HepG2 (cell line): ENCODE measurements around the gene INO80B. TPM values are rescaled to one million over a fixed set of nuclear protein-coding genes. Genes with fewer than 3 reads are reported as not detected.

Experiments used
- CHCHD3 ChIP-seq: sonication (generic); formaldehyde crosslinking; IDR thresholded peaks from 2 replicates; pipeline ENCODE4 v1.8.0; 2022; ENCODE audit warnings: mild to moderate bottlenecking, missing genetic modification reagents, moderate library complexity
- EHMT2 ChIP-seq: fragments of 200-600 bp; sonication (generic); IDR thresholded peaks from 2 replicates; pipeline ENCODE4 v1.7.0; 2017; ENCODE audit warnings: antibody characterized with exemption, low read depth, low read length, borderline replicate concordance
- HMGXB4 ChIP-seq, 2 experiments: sonication (generic) in 1 of 2; formaldehyde crosslinking in 1 of 2; IDR thresholded peaks; 2 replicates each; pipeline versions ENCODE4 v1.4.0 to v1.6.1; 2018 to 2020; ENCODE audit warnings: missing genetic modification reagents in 2 of 2, borderline replicate concordance in 1 of 2, low read depth in 1 of 2, mild to moderate bottlenecking in 1 of 2, missing biosample characterization in 1 of 2
- HOXA7 ChIP-seq: sonication (generic); formaldehyde crosslinking; IDR thresholded peaks from 2 replicates; pipeline ENCODE4 v1.8.1; 2022; ENCODE audit warnings: mild to moderate bottlenecking, missing genetic modification reagents, moderate library complexity
- IKZF4 ChIP-seq: sonication (generic); formaldehyde crosslinking; IDR thresholded peaks from 2 replicates; pipeline ENCODE4 v1.5.1; 2020; ENCODE audit warnings: borderline replicate concordance, mild to moderate bottlenecking, low read depth, missing genetic modification reagents; ENCODE audit errors: not compliant biosample characterization
- KDM4B ChIP-seq: sonication (generic); formaldehyde crosslinking; IDR thresholded peaks from 2 replicates; pipeline ENCODE4 v1.4.0; 2020; ENCODE audit warnings: missing genetic modification reagents
- MAFK ChIP-seq, 2 experiments: IDR thresholded peaks in 1 of 2; conservative IDR thresholded peaks in 1 of 2; 2 replicates each; pipeline ENCODE4 v1.6.1; 2011; ENCODE audit warnings: improper control_type of control experiment in 2 of 2, low read length in 2 of 2
- MIXL1 ChIP-seq: IDR thresholded peaks from 2 replicates; pipeline ENCODE4 v1.6.1; 2016
- NBN ChIP-seq: fragments of 450-650 bp; conservative IDR thresholded peaks from 2 replicates; pipeline ENCODE4 v1.6.1; 2017
- PAF1 ChIP-seq: IDR thresholded peaks from 2 replicates; pipeline ENCODE4 v1.6.1; 2016; ENCODE audit warnings: missing genetic modification reagents, missing compliant biosample characterization
- POLR2A ChIP-seq, 2 experiments: IDR thresholded peaks; 2 replicates each; pipeline ENCODE4 v1.6.1; 2011; ENCODE audit warnings: low read depth in 2 of 2, low read length in 2 of 2, mild to moderate bottlenecking in 1 of 2, moderate library complexity in 1 of 2; ENCODE audit not compliant: insufficient read depth in 1 of 2
- PRMT3 ChIP-seq: sonication (generic); formaldehyde crosslinking; IDR thresholded peaks from 2 replicates; pipeline ENCODE4 v1.8.1; 2022; ENCODE audit warnings: low read depth, mild to moderate bottlenecking, moderate library complexity, missing genetic modification reagents, borderline replicate concordance
- SP4 ChIP-seq: sonication (generic); formaldehyde crosslinking; IDR thresholded peaks from 2 replicates; pipeline ENCODE4 v1.8.1; 2023; ENCODE audit warnings: mild to moderate bottlenecking, missing genetic modification reagents
- SPEN ChIP-seq: sonication (generic); formaldehyde crosslinking; IDR thresholded peaks from 2 replicates; pipeline ENCODE4 v1.5.1; 2020; ENCODE audit warnings: low read depth, mild to moderate bottlenecking, missing genetic modification reagents
- SRSF4 ChIP-seq: fragments of 200-400 bp; formaldehyde crosslinking; IDR thresholded peaks from one replicate; pipeline ENCODE4 v1.6.1; 2018; ENCODE audit warnings: mild to moderate bottlenecking, low read depth, low read length, moderate library complexity; ENCODE audit not compliant: poor library complexity, severe bottlenecking
- TCF12 ChIP-seq, 2 experiments: fragments of 450-650 bp in 1 of 2; sonication (generic) in 1 of 2; formaldehyde crosslinking in 1 of 2; IDR thresholded peaks; 2 replicates each; pipeline versions ENCODE4 v1.6.1 to v1.8.0; 2017 to 2022; ENCODE audit warnings: antibody characterized with exemption in 1 of 2, mild to moderate bottlenecking in 1 of 2, missing genetic modification reagents in 1 of 2, moderate library complexity in 1 of 2
- USF2 ChIP-seq, 2 experiments: sonication (generic) in 1 of 2; formaldehyde crosslinking in 1 of 2; IDR thresholded peaks; 2 replicates each; pipeline versions ENCODE4 v1.5.1 to v1.6.1; 2011 to 2020; ENCODE audit warnings: borderline replicate concordance in 1 of 2, low read depth in 1 of 2, low read length in 1 of 2, mild to moderate bottlenecking in 1 of 2, missing genetic modification reagents in 1 of 2, moderate library complexity in 1 of 2
- ZNF205 ChIP-seq: IDR thresholded peaks from 2 replicates; pipeline ENCODE4 v1.6.1; 2018; ENCODE audit warnings: missing biosample characterization, missing genetic modification reagents
- ZNF552 ChIP-seq: sonication (generic); formaldehyde crosslinking; IDR thresholded peaks from 2 replicates; pipeline ENCODE4 v1.9.0; 2022; ENCODE audit warnings: missing genetic modification reagents, mild to moderate bottlenecking, borderline replicate concordance
- ZNF704 ChIP-seq: sonication (generic); formaldehyde crosslinking; IDR thresholded peaks from 2 replicates; pipeline ENCODE4 v1.8.1; 2023; ENCODE audit warnings: mild to moderate bottlenecking, inconsistent platforms, moderate library complexity, missing genetic modification reagents, borderline replicate concordance
- polyA plus RNA-seq, 8 experiments: library from polyadenylated mRNA; depleted of rRNA in 3 of 8; stranded (reverse) in 7 of 8; unstranded in 1 of 8; fragments of >200 nt; fragmentation: Illumina TruSeq in 4 of 8; extraction: Trizol in 4 of 8; gene quantifications; 2 replicates each; pipeline versions ENCODE4 v1.2.1 to v1.2.3, GENCODE V29; 2011 to 2016; ENCODE audit warnings: low read depth in 4 of 8, missing spikeins in 1 of 8, mixed read lengths in 1 of 8; ENCODE audit not compliant: insufficient read depth in 1 of 8
- total RNA-seq, 5 experiments: library from RNA; depleted of rRNA; stranded (reverse); fragments of >200 nt; fragmentation: Illumina TruSeq; extraction: Trizol; gene quantifications; 2 replicates each; pipeline ENCODE4 v1.2.3, GENCODE V29; 2016; ENCODE audit warnings: low read depth in 1 of 5

Gene INO80B
- total and polyA plus RNA-seq, 2 of the 13 experiments (the other 11 are each of a cell fraction or from before 2014, with no cell fraction given): 6.2 to 14.5 TPM

DNA sequence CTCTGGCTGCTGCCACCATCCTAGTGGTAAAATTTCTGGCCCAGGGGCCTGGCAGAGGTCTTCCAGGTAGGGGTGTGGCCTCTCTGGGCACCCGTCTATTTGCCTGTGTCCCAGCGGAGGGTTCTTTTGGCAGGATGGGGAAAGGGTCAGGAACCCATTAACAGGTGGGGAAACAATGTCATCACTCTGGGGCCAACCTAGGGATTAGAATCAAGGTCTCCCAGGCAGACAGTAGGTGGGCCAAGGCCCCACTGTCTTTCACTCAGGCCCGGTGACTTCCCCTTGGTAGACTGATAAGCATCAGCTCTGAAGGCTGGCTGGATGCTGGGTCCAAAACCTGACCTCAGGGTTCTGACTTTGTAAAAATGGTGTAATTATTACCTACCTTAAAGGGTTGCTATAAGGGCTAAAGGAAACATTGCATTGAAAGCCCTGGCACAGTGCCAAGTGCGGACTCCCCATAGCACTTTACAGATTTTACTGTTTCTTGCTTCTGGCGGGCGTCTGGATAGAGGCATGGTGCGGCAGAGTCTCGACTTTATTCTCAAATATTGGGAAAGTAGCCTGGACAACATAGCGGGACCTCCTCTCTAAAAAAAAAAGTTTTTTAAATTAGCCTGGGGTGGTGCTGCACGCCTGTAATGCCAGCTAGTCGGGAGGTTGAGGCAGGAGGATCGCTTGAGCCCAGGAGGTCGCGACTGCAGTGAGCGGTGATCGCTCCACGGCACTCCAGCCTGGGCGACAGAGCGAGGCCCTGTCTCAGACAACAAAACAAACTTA, 42.3 kb downstream of the INO80B start (continued):
- no peak for TF ChIP-seq MAFK (conservative IDR thresholded peaks at IDR 0.05 in 1 of 2, IDR thresholded peaks at IDR 0.05 in 1 of 2; ENCODE audit: low read length in 2 of 2)
- no peak for TF ChIP-seq HMGXB4 (CRISPR knock-in tag; IDR thresholded peaks at IDR 0.05; ENCODE audit: borderline replicate concordance in 1 of 2, low read depth in 1 of 2)
- TF ChIP-seq USF2 (IDR thresholded peaks at IDR 0.05; ENCODE audit: low read depth, low read length): no peak
- no peak for TF ChIP-seq USF2 (CRISPR knock-in tag; IDR thresholded peaks at IDR 0.05; ENCODE audit: borderline replicate concordance)
- no peak for TF ChIP-seq TCF12 (IDR thresholded peaks at IDR 0.05)
- TF ChIP-seq TCF12 (CRISPR knock-in tag; IDR thresholded peaks at IDR 0.05): peak; percentile 22; the same call in 1 of the 2 replicates
- TF ChIP-seq EHMT2: no peak
- no peak for TF ChIP-seq PRMT3 (CRISPR knock-in tag)
- peak; percentile 46; the same call in 1 of the 2 replicates for TF ChIP-seq SP4 (CRISPR knock-in tag)
- no peak for TF ChIP-seq IKZF4 (CRISPR knock-in tag)
- TF ChIP-seq MIXL1: 0 out of 2 replicates have a peak, but pooled peaks have one; percentile 46
- no peak for TF ChIP-seq HOXA7
- TF ChIP-seq KDM4B (CRISPR knock-in tag): 0 out of 2 replicates have a peak, but pooled peaks have one; percentile 31
- TF ChIP-seq ZNF552 (CRISPR knock-in tag): no peak
- no peak for TF ChIP-seq ZNF704
- no peak for TF ChIP-seq ZNF205 (CRISPR knock-in tag)
- TF ChIP-seq POLR2A (IDR thresholded peaks at IDR 0.05; ENCODE audit: insufficient read depth in 1 of 2, low read depth in 2 of 2, low read length in 2 of 2): no peak
- TF ChIP-seq NBN: no peak
- TF ChIP-seq CHCHD3: no peak
- TF ChIP-seq SRSF4: no peak
- TF ChIP-seq PAF1 (CRISPR knock-in tag): 0 out of 2 replicates have a peak, but pooled peaks have one; percentile 58
- no peak; the same call in 1 of the 2 replicates for TF ChIP-seq SPEN (CRISPR knock-in tag)
